Breast epithelium (tissue), 4 donors: ENCODE measurements around the gene CAMK1. TPM values are rescaled to one million over a fixed set of nuclear protein-coding genes. Genes with fewer than 3 reads are reported as not detected.

ENCODE experiments used
- DNase-seq, 2 donors: peaks; one replicate each; pipeline ENCODE4 v3.0.0-alpha.2; 2019; ENCODE audit warnings: low spot score in 2 of 2
- H3K27ac ChIP-seq, 2 donors: fragments of 200-600 bp; sonication (generic) in 1 of 2; one replicate each; pipeline ENCODE4 v1.5.1; 2016 to 2019; ENCODE audit warnings: mild to moderate bottlenecking in 1 of 2
- H3K27me3 ChIP-seq, 2 donors: fragments of 200-600 bp; sonication (generic) in 1 of 2; one replicate each; pipeline versions ENCODE4 v1.5.1 to v1.6.0; 2017 to 2019; ENCODE audit warnings: control low read depth in 1 of 2, mild to moderate bottlenecking in 1 of 2
- H3K36me3 ChIP-seq: fragments of 200-600 bp; one replicate; pipeline ENCODE4 v1.5.1; 2019
- H3K4me1 ChIP-seq, 2 donors: fragments of 200-600 bp; sonication (generic); one replicate each; pipeline ENCODE4 v1.5.1; 2016 to 2019; ENCODE audit warnings: control low read depth in 1 of 2
- H3K4me3 ChIP-seq, 3 donors: fragments of 200-600 bp; sonication (generic); 1 replicate in 2 of 3; 2 replicates in 1 of 3; pipeline ENCODE4 v1.5.1; 2016 to 2019; ENCODE audit warnings: mild to moderate bottlenecking in 3 of 3, moderate library complexity in 2 of 3
- H3K9me3 ChIP-seq, 2 donors: fragments of 200-600 bp; sonication (generic) in 1 of 2; one replicate each; pipeline ENCODE4 v1.5.1; 2016 to 2019; ENCODE audit warnings: control low read depth in 1 of 2
- CTCF ChIP-seq, 3 donors: fragments of 450-650 bp; IDR thresholded peaks; one replicate each; pipeline ENCODE4 v1.5.1; 2016 to 2017; ENCODE audit warnings: antibody characterized with exemption in 3 of 3, mild to moderate bottlenecking in 3 of 3, moderate library complexity in 3 of 3
- POLR2A ChIP-seq: fragments of 450-650 bp; IDR thresholded peaks from one replicate; pipeline ENCODE4 v1.6.1; 2016; ENCODE audit warnings: antibody characterized with exemption, mild to moderate bottlenecking, moderate library complexity
- POLR2AphosphoS5 ChIP-seq, 3 donors: sonication (generic); formaldehyde crosslinking; IDR thresholded peaks; one replicate each; pipeline ENCODE4 v1.6.1; 2017; ENCODE audit warnings: antibody characterized with exemption in 3 of 3
- intact Hi-C: fragments of 100-400 bp; cut with DNase I; formaldehyde crosslinking; loops from one replicate; pipeline ENCODE4 v1.15.1; 2023; ENCODE audit warnings: low total_unique reads
- total RNA-seq, 3 donors: library from RNA; depleted of rRNA; stranded (reverse); fragments of >200 nt; gene quantifications; one replicate each; pipeline ENCODE4 v1.1.0, GENCODE V29; 2016

CAMK1 gene
- total RNA-seq, 3 donors from 2014 or later = 25.2 to 58.7 (median 40.0) TPM

DNA sequence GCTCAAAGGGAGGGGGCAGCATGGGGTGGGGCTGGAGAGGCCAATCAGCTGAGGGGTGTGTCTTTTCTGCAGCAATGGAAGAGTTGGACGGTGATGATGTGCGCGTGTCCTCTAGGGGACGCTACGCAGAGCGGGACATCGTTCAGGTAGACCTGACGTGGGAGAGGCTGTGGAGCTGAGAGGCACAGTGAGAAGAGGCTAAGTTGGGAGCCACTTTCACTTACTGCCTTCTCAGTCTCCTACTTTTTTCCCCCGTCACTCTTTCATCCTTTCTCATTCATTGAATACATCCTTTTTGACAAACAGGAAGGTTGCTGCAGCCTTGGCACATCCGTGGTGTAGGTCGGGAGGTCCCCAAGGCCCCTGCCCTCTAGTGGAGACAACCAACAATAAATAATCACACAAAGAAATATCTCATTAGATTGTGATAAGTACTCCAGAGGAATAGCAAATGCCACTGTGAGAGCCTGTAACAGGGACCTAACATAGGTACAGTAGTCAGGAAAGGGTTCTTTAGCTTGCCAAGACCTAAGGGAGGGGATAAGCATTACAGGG lies 42.6 kb downstream of the CAMK1 start:
- no peak overlapping the region for H3K4me3 ChIP-seq
- H3K36me3 ChIP-seq = no peaks in the 10 kb centered on the region
- DNase-seq = no peak
- no peak overlapping the region for H3K27ac ChIP-seq
- intact Hi-C loops = no loop called here
- no peaks in the 10 kb centered on the region for H3K4me1 ChIP-seq
- H3K27me3 ChIP-seq = no peaks in the 10 kb centered on the region
- TF ChIP-seq POLR2A (no peak), CTCF (IDR thresholded peaks at IDR 0.05) (no peak), POLR2AphosphoS5 (IDR thresholded peaks at IDR 0.05) (no peak)
- H3K9me3 ChIP-seq = no peaks in the 10 kb centered on the region

DNA sequence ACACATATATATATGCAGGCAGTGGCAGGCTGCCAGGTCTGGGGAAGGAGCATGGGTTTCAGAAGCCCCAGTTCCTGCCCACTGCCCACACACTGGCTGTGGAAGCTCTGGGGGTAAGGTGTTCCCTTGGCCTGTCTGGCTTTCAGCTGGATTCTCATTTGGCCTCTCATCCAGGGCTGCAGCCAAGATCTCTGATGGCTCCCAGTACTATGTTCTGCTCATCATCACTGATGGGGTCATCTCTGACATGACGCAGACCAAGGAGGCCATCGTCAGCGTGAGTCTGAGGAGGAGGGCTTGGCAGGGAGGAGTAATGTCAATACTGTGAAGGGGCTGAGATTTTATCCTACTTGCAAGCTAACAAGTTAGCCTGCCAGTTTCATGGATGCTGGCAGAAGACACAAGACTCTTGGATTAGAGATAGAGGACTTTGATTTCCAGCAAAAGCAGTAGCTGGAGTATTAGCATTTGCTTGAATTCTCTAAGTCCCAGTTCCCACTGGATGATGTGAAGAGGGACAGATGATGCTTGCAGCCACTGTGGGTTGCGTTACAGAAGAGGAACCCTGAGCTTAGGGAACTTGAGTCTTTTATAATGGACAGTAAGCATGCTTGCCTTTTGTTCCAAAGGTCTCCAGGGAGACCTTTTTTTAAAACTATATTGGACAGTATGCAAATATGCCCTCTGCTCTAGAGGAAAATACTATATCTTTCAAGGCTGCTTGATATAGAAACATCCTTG lies 43.8 kb downstream of the CAMK1 start:
- Histone ChIP-seq H3K9me3 (no peaks in the 10 kb centered on the region), H3K27me3 (no peaks in the 10 kb centered on the region), H3K27ac (no peak overlapping the region), H3K36me3 (no peaks in the 10 kb centered on the region), H3K4me1 (no peaks in the 10 kb centered on the region), H3K4me3 (no peak overlapping the region)
- no peak for DNase-seq
- intact Hi-C loops = no loop called here
- TF ChIP-seq POLR2AphosphoS5 (IDR thresholded peaks at IDR 0.05) = no peak
- no peak for TF ChIP-seq POLR2A
- no peak for TF ChIP-seq CTCF (IDR thresholded peaks at IDR 0.05)

- DNase-seq = no peak
- no peak overlapping the region for H3K4me3 ChIP-seq
- no peaks in the 10 kb centered on the region for H3K4me1 ChIP-seq
- TF ChIP-seq POLR2A (no peak), POLR2AphosphoS5 (IDR thresholded peaks at IDR 0.05) (no peak), CTCF (IDR thresholded peaks at IDR 0.05) (no peak)
- intact Hi-C loops = no loop called here
- no peaks in the 10 kb centered on the region for H3K27me3 ChIP-seq
- H3K36me3 ChIP-seq = no peaks in the 10 kb centered on the region
- no peak overlapping the region for H3K27ac ChIP-seq
- no peaks in the 10 kb centered on the region for H3K9me3 ChIP-seq
These were observed 48.1 kb downstream of the CAMK1 start for GRCh38 chr3:9721700-9722060.

DNA sequence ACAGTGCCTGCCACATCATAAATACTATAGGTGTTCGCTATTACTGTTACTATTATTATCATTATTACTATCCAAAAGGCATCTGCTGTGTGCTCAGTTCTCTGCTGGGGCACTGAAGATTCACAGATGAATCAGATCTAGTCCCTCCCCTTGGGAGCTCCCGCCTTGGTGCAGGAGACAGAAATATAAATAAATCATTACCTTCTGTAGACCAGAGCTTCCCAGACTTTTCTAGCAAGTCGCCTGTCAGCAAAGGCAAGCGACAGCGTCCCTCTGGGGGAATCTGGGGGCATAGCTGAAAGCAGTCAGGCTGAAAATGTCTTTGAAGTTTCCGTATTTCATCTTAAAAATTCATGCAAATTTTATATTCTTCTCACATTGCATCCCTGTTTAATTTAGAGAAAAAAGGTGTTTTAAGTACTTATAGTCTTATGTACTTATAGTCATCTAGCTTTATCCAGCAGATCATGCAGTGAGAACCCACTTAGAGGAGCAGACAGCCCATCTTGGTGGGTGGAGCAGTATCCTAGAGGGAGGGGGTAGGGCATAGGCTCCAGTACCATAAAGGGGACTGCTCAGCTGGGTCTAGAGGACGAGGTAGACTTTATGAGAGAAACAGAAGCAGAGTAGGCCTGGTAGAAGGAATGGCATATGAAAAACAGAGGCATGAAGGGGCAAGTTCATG lies 48.6 kb downstream of the CAMK1 start:
- Histone ChIP-seq H3K9me3 (no peaks in the 10 kb centered on the region), H3K27me3 (no peaks in the 10 kb centered on the region), H3K27ac (no peak overlapping the region), H3K4me3 (no peak overlapping the region), H3K36me3 (no peaks in the 10 kb centered on the region), H3K4me1 (no peaks in the 10 kb centered on the region)
- DNase-seq = no peak
- intact Hi-C loops = no loop called here
- TF ChIP-seq CTCF (IDR thresholded peaks at IDR 0.05) (no peak), POLR2AphosphoS5 (IDR thresholded peaks at IDR 0.05) (no peak), POLR2A (no peak)

GRCh38 chr3:9718118-9718517 lies 51.6 kb downstream of the CAMK1 start:
- Histone ChIP-seq H3K27me3 (no peaks in the 10 kb centered on the region), H3K4me1 (no peaks in the 10 kb centered on the region), H3K4me3 (no peak overlapping the region), H3K36me3 (no peaks in the 10 kb centered on the region), H3K27ac (no peak overlapping the region), H3K9me3 (no peaks in the 10 kb centered on the region)
- intact Hi-C loops = no loop called here
- DNase-seq = no peak
- TF ChIP-seq POLR2AphosphoS5 (IDR thresholded peaks at IDR 0.05) = no peak
- no peak for TF ChIP-seq CTCF (IDR thresholded peaks at IDR 0.05)
- no peak for TF ChIP-seq POLR2A
